ENCODE data around the gene NUAK2. TPM values are rescaled to one million over a fixed set of nuclear protein-coding genes. Genes with fewer than 3 reads are reported as not detected.
"Not testable (repeated sequence)": the region's sequence is repeated elsewhere in the genome, so short reads cannot be mapped to it uniquely, and the experiment has no call there.

The NUAK2 gene
- total RNA-seq, 6 experiments from 2014 or later = 0.88 to 5.1 (median 2.1) TPM

- TF ChIP-seq CTCF (IDR thresholded peaks at IDR 0.05) (no peak), POLR2A (IDR thresholded peaks at IDR 0.05) (no peak)
- intact Hi-C loops (cut with DNase I) = no loop called here
- Histone ChIP-seq H3K4me1 (peaks cover 0 to 3% (median 0%) of the 10 kb centered on the region in 4 donors), H3K27me3 (no peaks in the 10 kb centered on the region), H3K36me3 (peaks cover 0 to 37% (median 10%) of the 10 kb centered on the region in 4 donors), H3K4me3 (no peak overlapping the region), H3K27ac (no peak overlapping the region), H3K9me3 (no peaks in the 10 kb centered on the region)
- ATAC-seq (peak; percentile 46 to 66 (median 56)), DNase-seq (peak in 1 of 3 donors; percentile 35)
- 35% methylated on average over 5 of the region's 14 CpGs for WGBS (ENCODE audit: insufficient coverage, low coverage, low lambda C conversion rate, missing lambda C conversion rate)
Measured at GRCh38 chr1:205301205-205301821, 20.2 kb downstream of the NUAK2 start.

GRCh38 chr1:205300149-205300548 lies 21.4 kb downstream of the NUAK2 start:
- Histone ChIP-seq H3K36me3 (peaks cover 0 to 25% (median 10%) of the 10 kb centered on the region in 4 donors), H3K27me3 (no peaks in the 10 kb centered on the region), H3K27ac (no peak overlapping the region), H3K4me3 (no peak overlapping the region), H3K9me3 (no peaks in the 10 kb centered on the region), H3K4me1 (peaks cover 0 to 6% (median 0%) of the 10 kb centered on the region in 4 donors)
- WGBS (ENCODE audit: insufficient coverage, low coverage, low lambda C conversion rate, missing lambda C conversion rate) = 75% methylated on average over 9 of the region's 9 CpGs
- no peak for TF ChIP-seq CTCF (IDR thresholded peaks at IDR 0.05)
- no peak for DNase-seq
- intact Hi-C loops (cut with DNase I) = no loop called here
- ATAC-seq = no peak

- H3K36me3 ChIP-seq = peaks cover 0 to 8% (median 3%) of the 10 kb centered on the region in 4 donors
- no peak overlapping the region for H3K4me3 ChIP-seq
- ATAC-seq (no peak), DNase-seq (no peak)
- 77% methylated on average over 8 of the region's 9 CpGs for WGBS (ENCODE audit: insufficient coverage, low coverage, low lambda C conversion rate, missing lambda C conversion rate)
- no peaks in the 10 kb centered on the region for H3K9me3 ChIP-seq
- H3K4me1 ChIP-seq = peaks cover 0 to 24% (median 7%) of the 10 kb centered on the region in 4 donors
- TF ChIP-seq CTCF (IDR thresholded peaks at IDR 0.05) (no peak), POLR2A (IDR thresholded peaks at IDR 0.05) (no peak)
- H3K27ac ChIP-seq = no peak overlapping the region
- H3K27me3 ChIP-seq = no peaks in the 10 kb centered on the region
- intact Hi-C loops (cut with DNase I) = no loop called here
Measured at GRCh38 chr1:205298191-205298994, 23.2 kb downstream of the NUAK2 start.

- peaks cover 0 to 25% (median 9%) of the 10 kb centered on the region in 4 donors for H3K4me1 ChIP-seq
- H3K27me3 ChIP-seq; H3K36me3 ChIP-seq; DNase-seq; H3K27ac ChIP-seq; intact Hi-C loops (cut with DNase I); H3K9me3 ChIP-seq; H3K4me3 ChIP-seq; ATAC-seq: not testable (repeated sequence)
- WGBS (ENCODE audit: insufficient coverage, low coverage, low lambda C conversion rate, missing lambda C conversion rate) = 93% methylated on average over 2 of the region's 5 CpGs
Measured at GRCh38 chr1:205297546-205298177, 23.9 kb downstream of the NUAK2 start.

GRCh38 chr1:205296154-205296553 lies 25.4 kb downstream of the NUAK2 start:
- Histone ChIP-seq H3K27me3 (no peaks in the 10 kb centered on the region), H3K36me3 (no peaks in the 10 kb centered on the region), H3K4me1 (peaks cover 0 to 21% (median 9%) of the 10 kb centered on the region in 4 donors), H3K4me3 (no peak overlapping the region), H3K27ac (no peak overlapping the region), H3K9me3 (no peaks in the 10 kb centered on the region)
- WGBS (ENCODE audit: insufficient coverage, low coverage, low lambda C conversion rate, missing lambda C conversion rate) = 90% methylated on average over 2 of the region's 2 CpGs
- intact Hi-C loops (cut with DNase I) = no loop called here
- ATAC-seq = no peak
- TF ChIP-seq CTCF (IDR thresholded peaks at IDR 0.05) = no peak
- DNase-seq = no peak
